Lung microvascular endothelial cell (primary cell): Measurements from ENCODE around the gene SLC35F3. TPM values are rescaled to one million over a fixed set of nuclear protein-coding genes. Genes with fewer than 3 reads are reported as not detected.
"Not testable (repeated sequence)": the region's sequence is repeated elsewhere in the genome, so short reads cannot be mapped to it uniquely, and the experiment has no call there.

ENCODE experiments used
- DNase-seq, 2 donors: peaks; one replicate each; pipeline versions ENCODE4 v3.0.0 to v3.0.0-alpha.2; 2010; ENCODE audit warnings: low read depth in 2 of 2
- total RNA-seq: library from RNA; depleted of rRNA; stranded (reverse); fragments of >200 nt; gene quantifications from 2 replicates; pipeline ENCODE4 v1.2.1, GENCODE V29; 2014

SLC35F3 gene
- total RNA-seq, 1 donor from 2014 or later, result not detected

- DNase-seq, result no peak
Measured at GRCh38 chr1:234286206-234286605, 381.7 kb downstream of the SLC35F3 start.

- DNase-seq, result no peak
Measured at GRCh38 chr1:234288946-234289345, 384.5 kb downstream of the SLC35F3 start.

- DNase-seq, result no peak
Measured at GRCh38 chr1:234289538-234290305, 385.2 kb downstream of the SLC35F3 start.

GRCh38 chr1:234292011-234292410, 387.5 kb downstream of the SLC35F3 start:
- DNase-seq, result no peak

- DNase-seq, result no peak
Measured at GRCh38 chr1:234292548-234292947, 388.1 kb downstream of the SLC35F3 start.

GRCh38 chr1:234294109-234294817, 389.8 kb downstream of the SLC35F3 start:
- no peak for DNase-seq

GRCh38 chr1:234295068-234295467, 390.6 kb downstream of the SLC35F3 start:
- no peak for DNase-seq

GRCh38 chr1:234295626-234296025, 391.1 kb downstream of the SLC35F3 start:
- DNase-seq, result no peak

- no peak for DNase-seq
Measured at GRCh38 chr1:234296496-234296895, 392.0 kb downstream of the SLC35F3 start.

- no peak for DNase-seq
Measured at GRCh38 chr1:234297668-234298067, 393.2 kb downstream of the SLC35F3 start.

GRCh38 chr1:234300096-234300495, 395.6 kb downstream of the SLC35F3 start:
- no peak for DNase-seq

- DNase-seq, result not testable (repeated sequence)
Measured at GRCh38 chr1:234301663-234302062, 397.2 kb downstream of the SLC35F3 start.

- DNase-seq, result no peak
Measured at GRCh38 chr1:234302354-234302962, 398.0 kb downstream of the SLC35F3 start.

GRCh38 chr1:234303231-234303630, 398.8 kb downstream of the SLC35F3 start:
- no peak for DNase-seq

GRCh38 chr1:234307726-234308125, 403.2 kb downstream of the SLC35F3 start:
- DNase-seq, result no peak

GRCh38 chr1:234309243-234309597, 404.7 kb downstream of the SLC35F3 start:
- DNase-seq, result no peak

GRCh38 chr1:234309598-234310459, 405.4 kb downstream of the SLC35F3 start:
- peak; percentile 59 to 70 for DNase-seq

- no peak for DNase-seq
Measured at GRCh38 chr1:234310460-234310817, 406.0 kb downstream of the SLC35F3 start.

GRCh38 chr1:234311414-234311813, 406.9 kb downstream of the SLC35F3 start:
- DNase-seq, result no peak

GRCh38 chr1:234313171-234313570, 408.7 kb downstream of the SLC35F3 start:
- DNase-seq, result no peak

- peak in 1 of 2 donors; percentile 84 for DNase-seq
Measured at GRCh38 chr1:234315091-234315541, 410.6 kb downstream of the SLC35F3 start.

- no peak for DNase-seq
Measured at GRCh38 chr1:234315588-234315987, 411.1 kb downstream of the SLC35F3 start.
